Measurements from ENCODE around the gene RACGAP1.
A peak's percentile ranks its signal among the peaks of the same experiment; 100 is the strongest.

RACGAP1 gene

DNA sequence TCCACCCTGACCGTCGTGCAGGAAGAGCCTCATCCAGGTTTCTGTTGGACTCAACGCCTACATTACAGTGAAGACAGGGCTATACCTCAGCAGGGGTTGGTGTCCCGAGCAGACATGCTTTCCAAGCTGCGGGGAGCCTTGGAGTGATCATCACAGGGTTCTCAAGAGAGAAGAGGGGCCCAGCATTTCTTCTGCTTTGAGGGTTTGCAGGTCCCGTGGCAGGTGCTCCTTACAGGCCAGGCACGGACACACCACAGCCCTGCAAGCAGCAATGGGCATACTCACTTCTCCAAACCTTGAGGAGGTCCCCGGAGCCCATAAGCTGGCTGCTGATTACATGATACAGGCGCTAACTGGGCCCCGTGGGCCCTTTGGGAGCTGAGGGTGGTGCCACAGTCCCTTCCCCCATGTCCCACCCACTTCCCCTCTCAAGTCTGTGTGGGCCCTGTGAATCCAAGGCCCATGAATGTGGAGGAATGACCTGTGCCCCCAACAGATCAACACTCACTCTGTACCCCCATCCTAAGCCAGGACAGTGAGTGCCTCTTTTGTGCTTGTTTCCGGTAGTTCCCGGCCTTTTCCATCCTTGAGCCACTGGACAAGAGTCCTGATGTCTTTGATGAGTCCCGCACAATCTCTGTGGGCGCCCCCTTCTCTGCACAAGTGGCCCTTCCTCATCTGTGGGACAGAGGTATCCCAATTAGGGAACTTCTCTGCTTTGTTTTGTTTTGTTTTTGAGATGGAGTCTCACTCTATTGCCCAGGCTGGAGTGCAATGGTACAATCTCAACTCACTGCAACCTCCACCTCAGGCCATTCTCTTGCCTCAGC lies 73.7 kb downstream of the RACGAP1 start:
- no peak for DNase-seq (ENCODE audit: low read depth)
- no peak for TF ChIP-seq CTCF (IDR thresholded peaks at IDR 0.05; ENCODE audit: low read length, missing control alignments)
- no peak overlapping the region for H3K4me3 ChIP-seq (replicated peaks; ENCODE audit: low read depth, low read length)

DNA sequence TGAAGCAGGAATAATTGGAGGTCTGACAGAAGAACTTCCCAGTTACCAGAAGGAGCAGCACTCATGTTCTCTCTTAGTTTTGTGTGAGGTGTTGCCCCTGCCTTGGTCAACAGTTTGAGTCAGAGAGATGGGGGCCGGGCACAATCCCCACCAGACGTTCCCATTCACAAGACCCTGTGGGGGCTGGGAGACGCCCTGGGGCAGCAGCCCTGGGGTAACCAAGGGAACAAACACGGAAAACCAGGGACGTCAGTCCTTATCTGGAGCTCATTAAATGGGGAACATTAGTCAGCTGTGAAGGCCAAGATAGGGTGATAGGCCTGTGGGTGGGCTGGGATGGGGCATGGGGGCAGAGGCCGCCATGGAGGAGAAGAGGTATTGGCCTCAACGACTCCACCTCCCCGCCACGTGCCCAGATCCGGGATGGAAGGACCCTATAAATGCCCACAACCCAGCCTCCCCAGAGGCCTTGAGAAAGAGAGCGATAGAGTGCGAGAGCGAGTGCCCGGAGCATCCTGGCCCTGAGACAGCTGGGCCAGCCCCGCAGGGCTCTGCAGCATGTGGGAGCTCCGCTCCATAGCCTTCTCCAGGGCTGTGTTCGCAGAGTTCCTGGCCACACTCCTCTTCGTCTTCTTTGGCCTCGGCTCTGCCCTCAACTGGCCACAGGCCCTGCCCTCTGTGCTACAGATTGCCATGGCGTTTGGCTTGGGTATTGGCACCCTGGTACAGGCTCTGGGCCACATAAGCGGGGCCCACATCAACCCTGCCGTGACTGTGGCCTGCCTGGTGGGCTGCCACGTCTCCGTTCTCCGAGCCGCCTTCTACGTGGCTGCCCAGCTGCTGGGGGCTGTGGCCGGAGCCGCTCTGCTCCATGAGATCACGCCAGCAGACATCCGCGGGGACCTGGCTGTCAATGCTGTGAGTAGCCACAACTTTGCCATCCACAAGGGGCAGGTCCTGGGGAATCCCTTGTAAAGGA lies 74.7 kb downstream of the RACGAP1 start, which contains the start of gene AQP2:
AQP2 (plus strand) TSS at position 465 of the 979 bp plus-strand sequence; CDS start at position 559, 94 bp downstream.
- DNase-seq (ENCODE audit: low read depth): peak; percentile 39
- no peak within 1 kb of the TSS for H3K4me3 ChIP-seq (replicated peaks; ENCODE audit: low read depth, low read length)
- no peak for TF ChIP-seq CTCF (IDR thresholded peaks at IDR 0.05; ENCODE audit: low read length, missing control alignments)

DNA sequence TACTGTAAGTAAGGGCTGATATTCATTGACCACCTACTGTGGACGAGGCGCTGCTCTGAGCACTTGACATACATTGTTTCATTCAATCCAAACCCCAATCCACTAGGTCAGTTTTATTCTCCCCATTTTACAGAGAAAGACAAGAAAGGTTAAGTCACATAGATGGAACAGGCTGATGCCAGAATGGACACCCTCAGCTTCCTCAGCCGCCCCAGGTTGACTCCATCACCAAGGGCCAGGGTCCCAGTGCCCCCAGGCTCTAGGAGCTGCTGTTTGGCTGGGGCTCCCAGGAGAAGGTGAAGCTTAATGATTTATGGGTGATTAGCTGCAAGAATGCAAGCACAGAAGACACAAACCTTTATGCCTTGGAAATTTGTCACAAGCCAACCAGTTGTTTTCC lies 75.4 kb downstream of the RACGAP1 start:
- no peak for TF ChIP-seq CTCF (IDR thresholded peaks at IDR 0.05; ENCODE audit: low read length, missing control alignments)
- H3K4me3 ChIP-seq (replicated peaks; ENCODE audit: low read depth, low read length): no peak overlapping the region
- DNase-seq (ENCODE audit: low read depth): no peak

GRCh38 chr12:49948866-49949845 lies 76.1 kb downstream of the RACGAP1 start:
- no peak overlapping the region for H3K4me3 ChIP-seq (replicated peaks; ENCODE audit: low read depth, low read length)
- DNase-seq (ENCODE audit: low read depth): no peak
- TF ChIP-seq CTCF (IDR thresholded peaks at IDR 0.05; ENCODE audit: low read length, missing control alignments): no peak

GRCh38 chr12:49947593-49948226 lies 77.6 kb downstream of the RACGAP1 start:
- TF ChIP-seq CTCF (IDR thresholded peaks at IDR 0.05; ENCODE audit: low read length, missing control alignments): no peak
- no peak overlapping the region for H3K4me3 ChIP-seq (replicated peaks; ENCODE audit: low read depth, low read length)
- DNase-seq (ENCODE audit: low read depth): no peak

DNA sequence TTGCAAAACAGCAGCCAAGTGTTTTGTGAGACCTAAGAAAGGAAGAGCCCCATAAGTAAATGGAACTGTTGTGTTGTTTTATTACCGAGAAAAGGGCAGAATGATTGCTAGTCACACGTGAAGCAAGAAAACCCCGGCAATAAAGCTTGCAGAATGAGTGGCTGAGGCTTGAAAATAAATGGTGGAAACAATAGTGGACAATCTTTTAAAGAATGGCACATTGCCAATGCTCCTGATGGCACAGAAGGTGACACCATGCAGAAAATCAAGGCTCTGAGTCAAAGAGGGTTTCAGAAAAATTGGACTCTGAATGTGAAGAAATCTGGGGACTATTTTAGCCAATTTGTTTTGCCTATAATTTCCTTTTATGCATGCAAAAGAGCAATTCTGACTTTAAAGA lies 78.8 kb downstream of the RACGAP1 start:
- TF ChIP-seq CTCF (IDR thresholded peaks at IDR 0.05; ENCODE audit: low read length, missing control alignments): no peak
- no peak overlapping the region for H3K4me3 ChIP-seq (replicated peaks; ENCODE audit: low read depth, low read length)
- no peak for DNase-seq (ENCODE audit: low read depth)
